GM12872 (cell line): ENCODE measurements around the gene ALOX5.

Experiments used
- CTCF ChIP-seq: IDR thresholded peaks from 3 replicates; pipeline ENCODE4 v1.5.1; 2011; ENCODE audit warnings: low read depth, mild to moderate bottlenecking, low read length, moderate library complexity; ENCODE audit not compliant: insufficient read depth

Gene ALOX5

GRCh38 chr10:45454262-45454661 is 80.2 kb downstream of the ALOX5 start:
- no peak for TF ChIP-seq CTCF

- TF ChIP-seq CTCF: no peak
These were observed 80.8 kb downstream of the ALOX5 start for GRCh38 chr10:45454859-45455258.

- TF ChIP-seq CTCF: no peak
These were observed 82.2 kb downstream of the ALOX5 start for GRCh38 chr10:45456233-45456632.

GRCh38 chr10:45456822-45457221 is 82.8 kb downstream of the ALOX5 start:
- TF ChIP-seq CTCF: no peak

GRCh38 chr10:45457487-45457886 is 83.5 kb downstream of the ALOX5 start:
- no peak for TF ChIP-seq CTCF

GRCh38 chr10:45460235-45460878 is 86.3 kb downstream of the ALOX5 start:
- no peak for TF ChIP-seq CTCF

- TF ChIP-seq CTCF: no peak
These were observed 87.0 kb downstream of the ALOX5 start for GRCh38 chr10:45461034-45461433.
